Tibial artery (tissue), 4 donors: ENCODE measurements around the gene HNRNPDL.

Experiments
- DNase-seq, 2 donors: peaks; one replicate each; pipeline ENCODE4 v3.0.0-alpha.2; 2019
- H3K27ac ChIP-seq, 2 donors: fragments of 200-600 bp; sonication (generic) in 1 of 2; 1 replicate in 1 of 2; 2 replicates in 1 of 2; pipeline ENCODE4 v1.5.1; 2018 to 2019; ENCODE audit warnings: mild to moderate bottlenecking in 1 of 2
- H3K27me3 ChIP-seq, 2 donors: fragments of 200-600 bp; sonication (generic) in 1 of 2; one replicate each; pipeline versions ENCODE4 v1.5.1 to v1.6.0; 2016 to 2019
- H3K36me3 ChIP-seq, 3 donors: fragments of 200-600 bp; sonication (generic) in 2 of 3; one replicate each; pipeline ENCODE4 v1.5.1; 2016 to 2019; ENCODE audit warnings: mild to moderate bottlenecking in 2 of 3
- H3K4me1 ChIP-seq, 4 donors: fragments of 200-600 bp; sonication (generic) in 2 of 4; 1 replicate in 3 of 4; 2 replicates in 1 of 4; pipeline ENCODE4 v1.5.1; 2016 to 2019
- H3K4me3 ChIP-seq, 2 donors: fragments of 200-600 bp; sonication (generic) in 1 of 2; 1 replicate in 1 of 2; 2 replicates in 1 of 2; pipeline ENCODE4 v1.5.1; 2018 to 2019; ENCODE audit warnings: mild to moderate bottlenecking in 2 of 2
- H3K9me3 ChIP-seq, 3 donors: fragments of 200-600 bp; sonication (generic) in 1 of 3; one replicate each; pipeline ENCODE4 v1.5.1; 2016 to 2019
- CTCF ChIP-seq, 2 experiments: fragments of 200-600 bp in 1 of 2; fragments of 450-650 bp in 1 of 2; IDR thresholded peaks; one replicate each; pipeline ENCODE4 v1.5.1; 2017 to 2019; ENCODE audit warnings: antibody characterized with exemption in 2 of 2, mild to moderate bottlenecking in 1 of 2, moderate library complexity in 1 of 2
- intact Hi-C: fragments of 100-400 bp; cut with DNase I; formaldehyde crosslinking; loops from one replicate; pipeline ENCODE4 v1.15.0; 2023; ENCODE audit warnings: low total_unique reads

HNRNPDL gene

GRCh38 chr4:82457266-82457665 is 27.0 kb upstream of the HNRNPDL start:
- Histone ChIP-seq H3K36me3 (peaks cover 7 to 55% (median 35%) of the 10 kb centered on the region in 3 donors), H3K27ac (no peak overlapping the region), H3K4me1 (peaks cover 0 to 3% (median 0%) of the 10 kb centered on the region in 4 donors), H3K4me3 (no peak overlapping the region), H3K9me3 (no peaks in the 10 kb centered on the region), H3K27me3 (no peaks in the 10 kb centered on the region)
- DNase-seq = no peak
- intact Hi-C loops = no loop called here
- TF ChIP-seq CTCF (IDR thresholded peaks at IDR 0.05) = no peak

GRCh38 chr4:82452026-82452425 is 21.8 kb upstream of the HNRNPDL start:
- DNase-seq = no peak
- no peak overlapping the region for H3K4me3 ChIP-seq
- no peak overlapping the region for H3K27ac ChIP-seq
- no peaks in the 10 kb centered on the region for H3K27me3 ChIP-seq
- no peaks in the 10 kb centered on the region for H3K4me1 ChIP-seq
- peaks cover 27 to 57% (median 42%) of the 10 kb centered on the region in 3 donors for H3K36me3 ChIP-seq
- intact Hi-C loops = no loop called here
- TF ChIP-seq CTCF (IDR thresholded peaks at IDR 0.05) = no peak
- no peaks in the 10 kb centered on the region for H3K9me3 ChIP-seq

DNA sequence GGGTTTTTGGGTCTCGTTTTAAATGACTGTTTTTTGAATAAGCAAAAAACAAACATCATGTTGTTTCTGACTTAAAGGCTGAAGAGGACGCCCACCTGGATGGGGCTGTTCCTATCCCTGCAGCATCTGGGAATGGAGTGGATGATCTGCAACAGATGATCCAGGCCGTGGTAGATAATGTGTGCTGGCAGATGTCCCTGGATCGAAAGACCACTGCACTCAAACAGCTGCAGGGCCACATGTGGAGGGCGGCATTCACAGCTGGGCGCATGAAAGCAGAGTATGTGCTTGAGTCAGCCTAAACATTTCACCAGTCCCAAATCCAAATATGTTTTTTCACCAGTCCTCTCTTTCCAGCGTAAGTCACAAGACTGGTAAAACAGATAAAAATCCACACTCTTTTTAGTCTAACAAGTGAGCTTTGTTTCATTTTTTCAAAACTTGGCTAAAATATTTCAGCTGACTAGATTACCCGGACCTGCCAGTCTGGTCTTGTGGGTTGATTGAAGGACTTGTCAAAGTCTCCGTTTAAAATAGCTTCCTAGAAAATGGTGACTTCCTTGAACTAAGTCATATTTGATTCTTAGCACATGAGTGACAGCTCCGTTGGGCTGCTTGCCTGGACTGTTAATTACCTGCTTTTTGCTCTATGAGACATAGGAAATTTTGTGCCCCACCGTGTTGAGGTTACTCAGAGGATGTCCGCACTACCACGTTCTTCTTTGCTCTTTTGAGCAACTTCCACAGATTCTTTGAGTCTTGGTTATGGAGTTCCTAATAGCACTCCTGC is 20.9 kb upstream of the HNRNPDL start:
- no peak overlapping the region for H3K4me3 ChIP-seq
- no peaks in the 10 kb centered on the region for H3K4me1 ChIP-seq
- DNase-seq = no peak
- no peaks in the 10 kb centered on the region for H3K9me3 ChIP-seq
- no peak for TF ChIP-seq CTCF (IDR thresholded peaks at IDR 0.05)
- H3K27ac ChIP-seq = no peak overlapping the region
- H3K36me3 ChIP-seq = peaks cover 25 to 50% (median 35%) of the 10 kb centered on the region in 3 donors
- no peaks in the 10 kb centered on the region for H3K27me3 ChIP-seq
- intact Hi-C loops = no loop called here

- H3K9me3 ChIP-seq = no peaks in the 10 kb centered on the region
- intact Hi-C loops = no loop called here
- DNase-seq = no peak
- H3K4me1 ChIP-seq = no peaks in the 10 kb centered on the region
- H3K27ac ChIP-seq = no peak overlapping the region
- H3K4me3 ChIP-seq = no peak overlapping the region
- H3K27me3 ChIP-seq = no peaks in the 10 kb centered on the region
- TF ChIP-seq CTCF (IDR thresholded peaks at IDR 0.05) = no peak
- peaks cover 25 to 40% (median 31%) of the 10 kb centered on the region in 3 donors for H3K36me3 ChIP-seq
Measured at GRCh38 chr4:82447886-82448285, 17.6 kb upstream of the HNRNPDL start.

GRCh38 chr4:82439088-82439487 is 8.8 kb upstream of the HNRNPDL start:
- intact Hi-C loops = no loop called here
- H3K9me3 ChIP-seq = no peaks in the 10 kb centered on the region
- no peak for TF ChIP-seq CTCF (IDR thresholded peaks at IDR 0.05)
- no peaks in the 10 kb centered on the region for H3K36me3 ChIP-seq
- H3K27ac ChIP-seq = no peak overlapping the region
- no peak for DNase-seq
- H3K4me3 ChIP-seq = no peak overlapping the region
- no peaks in the 10 kb centered on the region for H3K27me3 ChIP-seq
- peaks cover 0 to 3% (median 0%) of the 10 kb centered on the region in 4 donors for H3K4me1 ChIP-seq
